ENCODE measurements around the gene TRAPPC14.
A peak's percentile ranks its signal among the peaks of the same experiment; 100 is the strongest.
"Not testable (repeated sequence)": the region's sequence is repeated elsewhere in the genome, so short reads cannot be mapped to it uniquely, and the experiment has no call there.

The TRAPPC14 gene

DNA sequence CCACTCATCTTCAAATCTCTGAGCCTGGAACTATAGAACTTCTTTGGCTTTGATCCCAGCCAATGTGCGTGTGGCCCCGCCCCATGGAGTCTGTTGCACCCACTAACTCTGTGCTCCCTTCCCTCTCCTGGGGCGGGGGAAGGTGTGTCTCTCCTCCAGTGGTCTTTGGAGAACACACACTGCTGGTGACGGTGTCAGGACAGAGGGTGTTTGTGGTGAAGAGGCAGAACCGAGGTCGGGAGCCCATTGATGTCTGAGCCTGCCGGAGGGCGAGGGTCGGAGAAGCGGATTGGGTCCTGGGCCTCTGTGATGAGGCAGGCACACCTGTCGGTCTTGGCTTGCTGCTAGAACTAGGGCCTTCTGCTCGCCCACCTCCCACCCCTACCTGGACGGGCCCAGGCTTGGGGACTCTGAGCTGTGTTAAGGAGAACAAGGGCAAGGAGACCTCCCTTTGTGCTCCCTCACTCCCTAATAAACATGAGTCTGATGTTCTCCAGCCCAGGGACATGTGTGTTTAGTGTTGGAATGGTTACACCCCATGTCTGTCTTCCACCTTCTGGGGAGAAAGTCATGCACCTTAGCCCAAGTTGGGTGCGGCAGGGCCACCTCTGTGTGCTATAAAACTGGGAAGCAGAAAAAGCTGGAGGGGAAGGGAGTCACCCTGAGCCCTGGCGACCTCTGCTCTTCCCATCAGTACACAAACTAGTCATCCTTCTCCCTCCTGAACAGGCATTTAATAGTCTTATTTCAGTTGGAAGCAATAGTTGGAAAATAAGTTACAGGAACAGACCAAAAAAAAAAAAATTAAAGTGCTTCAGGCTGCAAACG is 4.6 kb downstream of the TRAPPC14 start:
- DNase-seq (ENCODE audit: low read depth in 2 of 2, low spot score in 1 of 2) = no peak

DNA sequence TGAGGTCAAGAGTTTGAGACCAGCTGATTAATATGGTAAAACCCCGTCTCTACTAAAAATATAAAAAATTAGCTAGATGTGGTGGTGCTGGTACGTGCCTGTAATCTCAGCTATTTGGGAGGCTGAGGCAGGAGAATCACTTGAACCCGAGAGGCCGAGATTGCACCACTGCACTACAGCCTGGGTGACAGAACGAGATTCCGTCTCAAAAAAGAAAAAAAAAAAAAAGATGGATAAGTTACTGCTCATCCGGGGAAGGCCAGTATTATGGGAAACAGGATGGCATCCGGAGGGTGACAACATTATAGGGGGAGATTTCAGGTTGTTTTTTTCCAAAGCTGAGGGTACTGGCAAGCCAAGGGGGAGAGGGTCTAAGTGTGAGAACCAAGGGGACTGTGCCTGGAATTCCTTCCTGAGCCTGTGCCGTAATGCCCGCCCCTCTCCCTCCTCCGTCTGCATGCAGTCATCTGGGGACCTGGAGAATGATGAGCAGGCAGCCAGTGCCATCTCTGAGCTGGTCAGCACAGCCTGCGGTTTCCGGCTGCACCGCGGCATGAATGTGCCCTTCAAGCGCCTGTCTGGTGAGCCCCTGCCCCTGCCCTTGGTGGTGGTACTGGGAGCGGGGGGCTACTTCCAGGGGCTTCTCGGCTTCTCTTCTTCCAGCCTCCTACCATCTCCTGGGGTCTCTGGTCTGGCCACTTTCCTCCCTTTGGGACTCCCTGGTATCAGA is 5.4 kb downstream of the TRAPPC14 start:
- no peak for DNase-seq (ENCODE audit: low read depth in 2 of 2, low spot score in 1 of 2)

GRCh38 chr7:100152404-100152803 is 6.1 kb downstream of the TRAPPC14 start:
- no peak for DNase-seq (ENCODE audit: low read depth in 2 of 2, low spot score in 1 of 2)

- DNase-seq (ENCODE audit: low read depth in 2 of 2, low spot score in 1 of 2) = peak; percentile 91 to 98
Observed at GRCh38 chr7:100148559-100149328, 9.8 kb downstream of the TRAPPC14 start, which contains the start of gene LAMTOR4. Gene LAMTOR4 (plus strand): TSS chr7:100148918. CDS start chr7:100148973, 55 bp downstream.

DNA sequence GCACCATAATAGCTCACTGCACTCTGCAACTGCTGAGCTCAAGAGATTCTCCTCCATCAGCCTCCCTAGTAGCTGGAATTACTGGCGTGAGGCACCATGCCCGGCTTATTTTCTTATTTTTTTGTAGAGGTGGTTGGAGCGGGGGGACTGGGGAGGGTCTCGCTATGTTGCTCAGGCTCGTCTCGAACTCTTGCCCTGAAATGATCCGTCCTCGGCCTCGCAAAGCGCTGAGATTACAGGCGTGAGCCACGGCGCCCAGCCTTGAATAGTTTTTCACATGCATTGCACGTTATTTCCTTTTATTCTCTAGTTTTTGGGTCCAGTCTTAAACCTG is 10.3 kb downstream of the TRAPPC14 start:
- no peak for DNase-seq (ENCODE audit: low read depth in 2 of 2, low spot score in 1 of 2)

- no peak for DNase-seq (ENCODE audit: low read depth in 2 of 2, low spot score in 1 of 2)
Observed at GRCh38 chr7:100147278-100147677, 11.2 kb downstream of the TRAPPC14 start.

- DNase-seq (ENCODE audit: low read depth in 2 of 2, low spot score in 1 of 2) = not testable (repeated sequence)
Observed at GRCh38 chr7:100146350-100146749, 12.2 kb downstream of the TRAPPC14 start.

DNA sequence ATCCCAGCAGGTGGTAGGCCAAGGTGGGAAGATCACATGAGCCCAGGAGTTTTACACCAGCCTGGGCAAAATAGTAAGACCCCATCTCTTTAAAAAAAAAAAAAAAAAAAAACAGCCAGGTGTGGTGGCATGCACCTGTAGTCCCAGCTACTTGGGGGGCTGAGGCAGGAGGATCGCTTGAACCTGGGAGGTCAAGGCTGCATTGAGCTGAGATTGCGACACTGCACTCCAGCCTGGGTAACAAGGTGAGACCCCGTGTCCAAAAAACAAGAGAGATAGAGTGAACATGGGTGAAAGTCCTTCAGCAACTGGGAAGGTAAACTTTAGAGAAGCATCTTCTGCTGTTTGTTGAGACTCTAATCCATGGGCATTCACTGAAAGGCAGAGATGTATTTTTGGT is 16.1 kb downstream of the TRAPPC14 start:
- no peak for DNase-seq (ENCODE audit: low read depth in 2 of 2, low spot score in 1 of 2)

- no peak for DNase-seq (ENCODE audit: low read depth in 2 of 2, low spot score in 1 of 2)
Observed at GRCh38 chr7:100141555-100141949, 17.0 kb downstream of the TRAPPC14 start.

DNA sequence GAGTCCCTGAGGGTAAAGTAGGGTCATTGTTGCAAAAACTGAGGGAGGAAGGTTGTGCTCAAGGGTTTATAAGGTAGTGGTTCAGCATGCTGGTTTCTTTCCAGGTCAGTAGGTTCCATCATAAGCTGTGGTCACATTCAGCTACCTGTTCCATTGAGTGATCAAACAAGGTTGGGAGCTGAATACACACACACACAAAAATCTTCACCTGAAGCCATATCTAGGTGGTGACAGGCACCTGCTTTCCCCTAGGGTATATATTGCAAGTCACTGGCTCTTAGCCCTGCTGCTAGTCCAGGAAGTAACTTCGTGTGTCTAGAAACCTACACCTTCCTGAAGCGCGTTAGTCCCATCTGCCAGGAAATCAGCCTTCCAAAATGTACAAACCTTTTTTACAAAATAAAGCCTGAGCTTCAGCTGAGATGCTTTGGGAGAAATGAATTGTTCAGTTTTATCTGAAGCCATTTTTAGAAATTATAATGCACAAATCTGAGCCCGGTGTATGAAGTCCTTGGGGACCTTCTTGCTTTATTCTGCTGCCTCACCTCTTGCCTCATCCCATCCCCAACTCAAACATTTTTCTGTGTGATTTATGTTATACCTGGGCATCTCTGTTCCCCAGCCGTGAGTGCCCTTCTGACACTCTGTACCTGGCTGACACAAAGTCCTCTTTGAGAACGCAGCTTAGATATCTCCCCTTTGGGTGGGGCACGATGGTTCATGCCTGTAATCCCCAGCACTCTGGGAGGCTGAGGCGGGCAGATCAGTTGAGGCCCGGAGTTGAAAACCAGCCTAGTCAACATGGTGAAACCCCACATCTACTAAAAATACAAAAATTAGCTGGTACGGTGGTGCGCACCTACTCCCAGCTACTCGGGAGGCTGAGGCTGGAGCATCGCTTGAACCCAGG is 20.4 kb downstream of the TRAPPC14 start:
- DNase-seq (ENCODE audit: low read depth in 2 of 2, low spot score in 1 of 2) = no peak

- DNase-seq (ENCODE audit: low read depth in 2 of 2, low spot score in 1 of 2) = peak in 1 of 2 donors; percentile 36
Observed at GRCh38 chr7:100132697-100133151, 25.8 kb downstream of the TRAPPC14 start.

- no peak for DNase-seq (ENCODE audit: low read depth in 2 of 2, low spot score in 1 of 2)
Observed at GRCh38 chr7:100132126-100132525, 26.4 kb downstream of the TRAPPC14 start.

- DNase-seq (ENCODE audit: low read depth in 2 of 2, low spot score in 1 of 2) = peak; percentile 59 to 69
Observed at GRCh38 chr7:100130608-100131453, 27.7 kb downstream of the TRAPPC14 start.

GRCh38 chr7:100130220-100130607 is 28.3 kb downstream of the TRAPPC14 start:
- DNase-seq (ENCODE audit: low read depth in 2 of 2, low spot score in 1 of 2) = not testable (repeated sequence)

- no peak for DNase-seq (ENCODE audit: low read depth in 2 of 2, low spot score in 1 of 2)
Observed at GRCh38 chr7:100128637-100128963, 29.9 kb downstream of the TRAPPC14 start.

- no peak for DNase-seq (ENCODE audit: low read depth in 2 of 2, low spot score in 1 of 2)
Observed at GRCh38 chr7:100127866-100128636, 30.5 kb downstream of the TRAPPC14 start.

GRCh38 chr7:100126931-100127865 is 31.3 kb downstream of the TRAPPC14 start, which contains the start of gene MBLAC1:
Gene MBLAC1 (plus strand): TSS chr7:100126967. CDS start chr7:100127396, 429 bp downstream.
- DNase-seq (ENCODE audit: low read depth in 2 of 2, low spot score in 1 of 2) = peak; percentile 81 to 87

All from stimulated activated CD8-positive, alpha-beta memory T cell treated with anti-CD3 and anti-CD28 coated beads, Interleukin-4, amount 100 ng/mL, for 4 hours (primary cell).